KMS-11 (cell line): ENCODE measurements around the gene LIX1.

Experiments used
- H2AFZ ChIP-seq: fragments of 200-600 bp; sonication (generic); 2 replicates; pipeline ENCODE4 v1.6.1; 2016; ENCODE audit warnings: antibody characterized with exemption, mixed run types, low read depth
- H3K27ac ChIP-seq: fragments of 200-600 bp; sonication (generic); 2 replicates; pipeline ENCODE4 v1.6.1; 2016; ENCODE audit warnings: mild to moderate bottlenecking, mixed run types
- H3K27me3 ChIP-seq: fragments of 200-600 bp; sonication (generic); 2 replicates; pipeline ENCODE4 v1.6.1; 2017; ENCODE audit warnings: mild to moderate bottlenecking, low read depth, mixed run types, moderate library complexity; ENCODE audit not compliant: insufficient read depth
- H3K36me3 ChIP-seq: fragments of 200-600 bp; sonication (generic); 2 replicates; pipeline ENCODE4 v1.6.1; 2017; ENCODE audit warnings: mild to moderate bottlenecking, mixed run types; ENCODE audit not compliant: insufficient read depth
- H3K4me1 ChIP-seq: fragments of 200-600 bp; sonication (generic); 2 replicates; pipeline ENCODE4 v1.6.1; 2016; ENCODE audit warnings: mild to moderate bottlenecking, low read depth, mixed run types; ENCODE audit not compliant: poor library complexity, severe bottlenecking
- H3K4me2 ChIP-seq: fragments of 200-600 bp; sonication (generic); 2 replicates; pipeline ENCODE4 v1.7.0; 2016; ENCODE audit warnings: mild to moderate bottlenecking, mixed run types
- H3K4me3 ChIP-seq: fragments of 200-600 bp; sonication (generic); IDR thresholded peaks from 2 replicates; pipeline ENCODE4 v1.6.1; 2017; ENCODE audit warnings: low read depth, low read length, mixed read lengths; ENCODE audit not compliant: insufficient read depth
- H3K79me2 ChIP-seq: fragments of 200-600 bp; sonication (generic); 2 replicates; pipeline ENCODE4 v1.6.1; 2016; ENCODE audit warnings: low read depth, mixed run types; ENCODE audit not compliant: insufficient read depth
- H3K9ac ChIP-seq: fragments of 200-600 bp; sonication (generic); 2 replicates; pipeline ENCODE4 v1.6.1; 2016; ENCODE audit warnings: mild to moderate bottlenecking, mixed run types
- H4K20me1 ChIP-seq: fragments of 200-600 bp; sonication (generic); 2 replicates; pipeline ENCODE4 v1.6.1; 2016; ENCODE audit warnings: mild to moderate bottlenecking, mixed run types; ENCODE audit not compliant: insufficient read depth
- TF ChIP-seq, protein P1 (sequence below): fragments of 200-600 bp; sonication (generic); conservative IDR thresholded peaks from 2 replicates; pipeline ENCODE4 v1.6.1; 2017; ENCODE audit warnings: low read depth, mild to moderate bottlenecking, antibody characterized with exemption, low read length, moderate library complexity, mixed read lengths

The LIX1 gene

DNA sequence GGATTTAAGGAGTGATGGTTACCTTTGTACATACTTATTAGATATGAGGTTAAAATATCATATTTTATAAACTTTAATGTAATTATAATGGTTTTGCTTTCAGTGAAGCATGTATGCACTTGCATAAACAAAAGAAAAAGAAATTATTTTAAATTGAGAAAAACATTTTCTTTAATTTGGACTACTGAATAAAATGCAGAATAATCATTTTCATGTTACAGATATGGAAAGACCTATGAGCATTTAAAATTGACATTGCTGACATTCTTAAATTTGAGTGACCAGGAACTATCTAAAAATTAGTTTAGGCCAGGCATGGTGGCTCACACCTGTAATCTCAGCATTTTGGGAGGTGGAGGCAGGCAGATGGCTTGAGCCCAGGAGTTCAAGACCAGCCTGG, 49.2 kb downstream of the LIX1 start:
- Histone ChIP-seq H3K4me2 (no peak overlapping the region), H3K27ac (no peak overlapping the region), H3K79me2 (no peaks in the 10 kb centered on the region), H3K4me1 (peaks cover 23% of the 10 kb centered on the region), H3K9ac (no peak overlapping the region), H3K27me3 (no peaks in the 10 kb centered on the region), H4K20me1 (no peaks in the 10 kb centered on the region), H3K36me3 (no peaks in the 10 kb centered on the region), H2AFZ (no peak overlapping the region), H3K4me3 (no peak overlapping the region)
- TF ChIP-seq, protein P1, sequence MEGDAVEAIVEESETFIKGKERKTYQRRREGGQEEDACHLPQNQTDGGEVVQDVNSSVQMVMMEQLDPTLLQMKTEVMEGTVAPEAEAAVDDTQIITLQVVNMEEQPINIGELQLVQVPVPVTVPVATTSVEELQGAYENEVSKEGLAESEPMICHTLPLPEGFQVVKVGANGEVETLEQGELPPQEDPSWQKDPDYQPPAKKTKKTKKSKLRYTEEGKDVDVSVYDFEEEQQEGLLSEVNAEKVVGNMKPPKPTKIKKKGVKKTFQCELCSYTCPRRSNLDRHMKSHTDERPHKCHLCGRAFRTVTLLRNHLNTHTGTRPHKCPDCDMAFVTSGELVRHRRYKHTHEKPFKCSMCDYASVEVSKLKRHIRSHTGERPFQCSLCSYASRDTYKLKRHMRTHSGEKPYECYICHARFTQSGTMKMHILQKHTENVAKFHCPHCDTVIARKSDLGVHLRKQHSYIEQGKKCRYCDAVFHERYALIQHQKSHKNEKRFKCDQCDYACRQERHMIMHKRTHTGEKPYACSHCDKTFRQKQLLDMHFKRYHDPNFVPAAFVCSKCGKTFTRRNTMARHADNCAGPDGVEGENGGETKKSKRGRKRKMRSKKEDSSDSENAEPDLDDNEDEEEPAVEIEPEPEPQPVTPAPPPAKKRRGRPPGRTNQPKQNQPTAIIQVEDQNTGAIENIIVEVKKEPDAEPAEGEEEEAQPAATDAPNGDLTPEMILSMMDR: no peak

DNA sequence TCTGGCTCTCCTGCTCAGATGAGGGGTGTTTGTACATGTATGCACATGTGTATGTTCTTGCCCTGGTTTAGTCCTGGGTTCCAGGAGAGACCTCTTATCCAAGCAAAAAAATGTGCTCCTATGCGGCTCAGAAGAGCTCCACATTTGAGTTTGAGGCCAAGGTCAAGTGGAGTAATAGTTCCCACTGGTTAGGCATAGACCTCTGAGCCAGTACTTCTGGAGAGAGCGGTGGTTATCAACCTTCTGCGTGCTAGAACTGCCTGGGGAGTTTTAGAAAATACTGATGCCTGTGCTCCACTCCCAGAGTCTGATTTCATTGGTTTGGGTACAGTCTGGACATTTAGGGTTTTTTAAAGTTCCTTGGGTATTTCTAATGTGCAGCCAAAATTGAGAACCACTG, 51.5 kb downstream of the LIX1 start:
- H3K79me2 ChIP-seq: no peaks in the 10 kb centered on the region

DNA sequence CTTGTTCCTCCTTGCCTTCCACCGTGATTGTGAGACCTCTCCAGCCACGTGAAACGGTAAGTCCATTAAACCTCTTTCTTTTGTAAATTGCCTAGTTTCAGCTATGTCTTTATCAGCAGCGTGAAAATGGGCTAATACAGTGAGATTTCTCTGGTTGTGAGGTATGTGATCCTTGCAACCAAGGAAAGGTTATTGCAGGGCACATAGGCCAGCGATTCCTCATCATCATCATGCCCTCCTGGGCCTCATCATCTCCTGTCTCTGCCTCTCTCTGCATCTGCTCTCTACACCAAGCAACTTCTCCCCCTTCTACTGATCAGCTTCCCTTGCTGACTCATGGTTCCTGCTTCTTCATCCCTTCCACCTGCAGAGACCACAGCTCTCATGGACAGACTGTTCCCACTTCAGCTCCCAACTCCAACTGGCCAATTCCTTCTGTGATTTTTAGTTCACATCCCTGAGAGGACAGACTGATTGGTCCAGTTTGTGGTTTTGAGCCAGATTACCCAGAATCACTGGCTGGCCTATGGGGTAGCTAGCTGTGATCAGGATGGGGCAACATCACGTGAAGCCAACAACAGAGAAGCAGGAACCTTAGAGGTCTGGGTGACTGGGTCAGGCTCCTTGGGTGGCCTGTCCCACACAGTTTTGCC, 53.1 kb downstream of the LIX1 start:
- Histone ChIP-seq H3K9ac (no peak overlapping the region), H4K20me1 (no peaks in the 10 kb centered on the region), H3K36me3 (no peaks in the 10 kb centered on the region), H3K4me3 (no peak overlapping the region), H3K4me2 (no peak overlapping the region), H3K4me1 (peaks cover under 1% of the 10 kb centered on the region), H3K27ac (no peak overlapping the region), H3K79me2 (no peaks in the 10 kb centered on the region), H3K27me3 (no peaks in the 10 kb centered on the region), H2AFZ (no peak overlapping the region)
- TF ChIP-seq, protein P1: no peak

More for the DNA sequence above, 51.5 kb downstream of the LIX1 start:
- H3K36me3 ChIP-seq: no peaks in the 10 kb centered on the region
- no peaks in the 10 kb centered on the region for H3K27me3 ChIP-seq
- TF ChIP-seq, protein P1: no peak
- H3K27ac ChIP-seq: no peak overlapping the region
- H3K9ac ChIP-seq: no peak overlapping the region
- H2AFZ ChIP-seq: no peak overlapping the region
- H3K4me3 ChIP-seq: no peak overlapping the region
- H3K4me1 ChIP-seq: peaks cover 17% of the 10 kb centered on the region
- no peaks in the 10 kb centered on the region for H4K20me1 ChIP-seq
- H3K4me2 ChIP-seq: no peak overlapping the region

DNA sequence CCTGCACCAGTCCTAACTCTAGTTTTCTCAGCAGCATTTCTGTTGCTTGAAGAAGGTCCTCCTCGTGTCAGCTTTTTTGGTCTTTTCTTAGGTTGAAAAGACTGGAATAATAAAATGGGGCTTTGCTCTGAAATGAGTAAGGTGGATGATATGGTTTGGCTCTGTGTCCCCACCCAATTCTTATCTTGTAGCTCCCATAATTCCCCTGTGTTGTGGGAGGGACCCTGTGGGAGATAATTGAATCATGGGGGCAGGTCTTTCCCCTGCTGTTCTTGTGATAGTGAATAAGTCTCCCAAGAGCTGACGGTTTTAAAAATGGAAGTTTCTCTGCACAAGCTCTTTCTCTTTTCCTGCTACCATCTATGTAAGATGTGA, 53.6 kb downstream of the LIX1 start:
- Histone ChIP-seq H3K36me3 (no peaks in the 10 kb centered on the region), H3K27me3 (no peaks in the 10 kb centered on the region), H3K4me1 (no peaks in the 10 kb centered on the region), H3K4me3 (no peak overlapping the region), H3K4me2 (no peak overlapping the region), H3K27ac (no peak overlapping the region), H3K79me2 (no peaks in the 10 kb centered on the region), H4K20me1 (no peaks in the 10 kb centered on the region), H3K9ac (no peak overlapping the region), H2AFZ (no peak overlapping the region)
- TF ChIP-seq, protein P1: no peak
